ENCODE results near the gene SIGMAR1. TPM values are rescaled to one million over a fixed set of nuclear protein-coding genes. Genes with fewer than 3 reads are reported as not detected.

The SIGMAR1 gene
- total and polyA plus RNA-seq, 2 of the 8 experiments (the other 6 are each of a cell fraction or from before 2014, with no cell fraction given): 84.2 to 134 TPM

- POLR2A ChIA-PET (ENCODE audit: partially characterized antibody): interaction anchor here (0.7 to 3.4 kb wide), 9 partner anchors 9 to 48 kb away, joined by 3 to 17 read pairs (median 3); partner anchors contain the start of genes ARID3C and SIGMAR1
- Histone ChIP-seq H3K14ac (ENCODE audit: insufficient read length) (no peak overlapping the region), H3K23me2 (ENCODE audit: low read depth, low read length) (peaks cover 10% of the 10 kb centered on the region; the same call in 1 of the 2 replicates), H2BK120ac (replicated peaks; ENCODE audit: low read depth, low read length) (no peak overlapping the region), H3K79me2 (ENCODE audit: control insufficient read depth in 1 of 2, insufficient read depth in 2 of 2, low read length in 2 of 2) (no peaks in the 10 kb centered on the region), H4K8ac (ENCODE audit: extremely low read depth, insufficient read depth, low read length) (no peak overlapping the region), H2BK12ac (ENCODE audit: low read depth, low read length) (no peak overlapping the region), H3K4me2 (ENCODE audit: insufficient read depth in 1 of 2, low read depth in 2 of 2, low read length in 2 of 2) (peak overlapping the region; percentile 81 to 94), H4K91ac (replicated peaks; ENCODE audit: insufficient read length, low read length) (no peak overlapping the region), H3K27me3 (replicated peaks in 1 of 4; ENCODE audit: control insufficient read depth in 3 of 4, extremely low read depth in 1 of 4, insufficient read depth in 3 of 4, low read length in 3 of 4) (peaks cover 0 to 3% (median 2%) of the 10 kb centered on the region in 4 experiments; a peak in 2 of 7 replicates), H3K4me3 (ENCODE audit: extremely low read depth in 1 of 4, insufficient read depth in 2 of 4, low read depth in 3 of 4, low read length in 4 of 4) (peak overlapping the region; percentile 74 to 87 (median 82)), H2BK5ac (ENCODE audit: low read depth, low read length) (no peak overlapping the region), H4K5ac (ENCODE audit: insufficient read length, low read depth, low read length) (no peak overlapping the region), H3K56ac (replicated peaks; ENCODE audit: insufficient read length, low read depth, low read length) (no peak overlapping the region), H2AFZ (ENCODE audit: low read length) (no peak overlapping the region), H3K79me1 (ENCODE audit: low read depth, low read length) (no peaks in the 10 kb centered on the region), H3K9ac (replicated peaks in 1 of 4; ENCODE audit: extremely low read depth in 1 of 4, low read depth in 3 of 4, low read length in 3 of 4) (no peak overlapping the region; a peak in 2 of 7 replicates), H3K4me1 (replicated peaks in 1 of 4; ENCODE audit: control insufficient read depth in 3 of 4, insufficient read depth in 4 of 4, low read length in 3 of 4) (peaks cover 0 to 11% (median 6%) of the 10 kb centered on the region in 4 experiments; a peak in 6 of 7 replicates), H2AK5ac (ENCODE audit: low read depth, low read length) (no peak overlapping the region), H3K9me3 (ENCODE audit: insufficient read depth in 2 of 2, low read depth in 1 of 2, low read length in 1 of 2) (no peaks in the 10 kb centered on the region), H2BK15ac (ENCODE audit: low read length) (no peak overlapping the region; the same call in 1 of the 2 replicates), H3K36me3 (ENCODE audit: control insufficient read depth in 2 of 4, insufficient read depth in 4 of 4, low read length in 3 of 4) (no peaks in the 10 kb centered on the region; a peak in 1 of 8 replicates), H3K18ac (ENCODE audit: extremely low read depth, low read length) (peak overlapping the region; percentile 83; the same call in 1 of the 2 replicates), H3K27ac (ENCODE audit: low read depth, low read length) (no peak overlapping the region), H3K23ac (ENCODE audit: insufficient read length) (no peak overlapping the region), H2BK20ac (ENCODE audit: low read length) (no peak overlapping the region), H4K20me1 (replicated peaks in 1 of 2; ENCODE audit: control insufficient read depth in 1 of 2, insufficient read depth in 2 of 2, low read length in 2 of 2) (no peaks in the 10 kb centered on the region), H3K4ac (replicated peaks; ENCODE audit: insufficient read length, low read depth, low read length) (no peak overlapping the region)
- WGBS, 2 experiments (ENCODE audit: extremely low coverage in 1 of 2, insufficient coverage in 1 of 2, insufficient read length in 1 of 2, insufficient replicate concordance in 2 of 2, low coverage in 1 of 2, low lambda C conversion rate in 2 of 2, missing lambda C conversion rate in 1 of 2): 8% methylated on average over 15 of the region's 15 CpGs; no CpG with 5 or more reads in 1 of the 2 experiments
- FAIRE-seq: no peak
- CTCF ChIA-PET (ENCODE audit: partially characterized antibody): interaction anchor here (0.7 to 16.9 kb wide), 25 partner anchors 9 to 209 kb away, joined by 3 to 401 read pairs (median 5); partner anchors contain the start of genes ARID3C, GALT and SIGMAR1
- peak in 1 of 2 experiments; percentile 90 for DNase-seq (ENCODE audit: low read depth in 1 of 2, low spot score in 2 of 2)
- TF ChIP-seq CTCF (IDR thresholded peaks at IDR 0.05; ENCODE audit: control extremely low read depth in 1 of 3, insufficient read depth in 1 of 3, low read depth in 1 of 3, low read length in 3 of 3) (peak; percentile 81 to 95 (median 88)), TBP (IDR thresholded peaks at IDR 0.05; ENCODE audit: low read depth, low read length) (no peak; the same call in 1 of the 2 replicates), CEBPB (IDR thresholded peaks at IDR 0.05; ENCODE audit: low read depth, low read length) (peak; percentile 17; the same call in 1 of the 2 replicates), GTF2F1 (IDR thresholded peaks at IDR 0.05; ENCODE audit: borderline replicate concordance, low read depth, low read length) (no peak), SIN3A (conservative IDR thresholded peaks at IDR 0.05 in 1 of 2, IDR thresholded peaks at IDR 0.05 in 1 of 2; ENCODE audit: low read depth in 1 of 2, low read length in 2 of 2) (0 out of 4 replicates have a peak, but pooled peaks of 1 of the 2 experiments have one; percentile 28), MAX (IDR thresholded peaks at IDR 0.05) (0 out of 2 replicates have a peak, but pooled peaks have one; percentile 20)
- TF ChIP-seq, protein P1, sequence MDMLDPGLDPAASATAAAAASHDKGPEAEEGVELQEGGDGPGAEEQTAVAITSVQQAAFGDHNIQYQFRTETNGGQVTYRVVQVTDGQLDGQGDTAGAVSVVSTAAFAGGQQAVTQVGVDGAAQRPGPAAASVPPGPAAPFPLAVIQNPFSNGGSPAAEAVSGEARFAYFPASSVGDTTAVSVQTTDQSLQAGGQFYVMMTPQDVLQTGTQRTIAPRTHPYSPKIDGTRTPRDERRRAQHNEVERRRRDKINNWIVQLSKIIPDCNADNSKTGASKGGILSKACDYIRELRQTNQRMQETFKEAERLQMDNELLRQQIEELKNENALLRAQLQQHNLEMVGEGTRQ (IDR thresholded peaks at IDR 0.05; ENCODE audit: low read length): no peak
Measured at GRCh38 chr9:34612788-34613390, 24.7 kb downstream of the SIGMAR1 start.
